Activated CD4-positive, alpha-beta T cell treated with anti-CD3 and anti-CD28 coated beads, Interleukin-2, Interleukin-6, amounts not matched to agents 100 ng/mL and 50 ng/mL, durations not matched to agents 16 hours and 8 hours (primary cell): ENCODE measurements around the gene C2CD2L.
"Not testable (repeated sequence)": the region's sequence is repeated elsewhere in the genome, so short reads cannot be mapped to it uniquely, and the experiment has no call there.

Source experiments
- DNase-seq: peaks from one replicate; pipeline ENCODE4 v3.0.0-alpha.2; 2020

The C2CD2L gene

GRCh38 chr11:119153049-119153818, 46.1 kb downstream of the C2CD2L start:
- DNase-seq: no peak

GRCh38 chr11:119154178-119154577, 47.0 kb downstream of the C2CD2L start:
- no peak for DNase-seq

- no peak for DNase-seq
Measured at GRCh38 chr11:119155733-119156492, 48.8 kb downstream of the C2CD2L start.

- DNase-seq: no peak
Measured at GRCh38 chr11:119156496-119156895, 49.4 kb downstream of the C2CD2L start.

DNA sequence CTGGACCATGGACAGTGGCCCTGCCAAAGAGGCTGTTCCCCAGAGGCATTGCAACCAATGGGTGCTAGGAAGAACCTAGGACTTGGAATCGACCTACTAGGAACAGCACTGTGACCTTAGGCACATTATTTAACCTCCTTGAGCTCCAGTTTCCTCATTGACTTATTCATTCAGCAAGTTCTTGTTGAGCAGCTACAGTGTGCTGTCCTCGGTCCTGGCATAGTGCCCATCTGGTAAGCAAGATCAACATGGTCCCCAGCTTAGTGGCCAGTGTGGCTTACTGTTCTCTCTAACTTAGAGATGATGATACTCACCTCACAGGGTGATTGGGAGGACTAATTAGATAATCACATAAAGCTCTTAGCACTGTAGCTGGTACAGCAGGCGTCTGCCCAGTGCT, 49.9 kb downstream of the C2CD2L start:
- DNase-seq: no peak

DNA sequence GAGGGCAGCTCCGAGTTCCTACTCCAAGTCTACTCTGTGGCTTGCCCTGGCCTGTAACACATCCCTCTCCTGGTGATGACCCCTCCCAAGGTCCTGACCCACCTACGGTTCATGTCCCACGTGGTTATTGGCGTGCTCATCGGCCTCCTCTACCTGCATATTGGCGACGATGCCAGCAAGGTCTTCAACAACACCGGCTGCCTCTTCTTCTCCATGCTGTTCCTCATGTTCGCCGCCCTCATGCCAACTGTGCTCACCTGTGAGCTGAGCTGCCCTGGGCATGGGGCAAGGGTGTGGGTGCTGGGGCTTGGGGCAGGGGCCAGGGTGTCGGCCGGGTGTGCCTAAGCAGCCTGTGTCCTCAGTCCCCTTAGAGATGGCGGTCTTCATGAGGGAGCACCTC, 51.3 kb downstream of the C2CD2L start:
- DNase-seq: no peak

- DNase-seq: no peak
Measured at GRCh38 chr11:119160151-119160550, 53.0 kb downstream of the C2CD2L start.

DNA sequence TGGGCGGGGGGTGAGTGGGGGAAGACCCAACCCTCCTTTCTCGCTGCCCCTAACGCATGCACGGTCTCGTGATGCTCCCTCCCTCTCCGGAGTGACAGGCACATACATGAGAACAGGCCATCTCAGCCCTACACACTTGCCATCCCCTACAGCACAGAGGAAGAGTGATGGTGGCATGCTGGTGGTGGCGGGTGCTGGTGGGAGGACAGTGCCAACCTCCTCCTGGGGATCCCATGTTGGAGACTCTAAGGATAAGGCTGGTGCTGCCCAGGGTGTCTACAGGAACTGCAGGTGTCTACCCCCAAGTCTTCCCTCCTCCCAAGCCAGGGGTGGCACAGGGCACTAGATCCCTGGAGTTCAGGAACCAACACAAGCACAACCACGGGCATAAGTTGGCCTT, 54.7 kb downstream of the C2CD2L start:
- no peak for DNase-seq

- DNase-seq: no peak
Measured at GRCh38 chr11:119166368-119167076, 59.4 kb downstream of the C2CD2L start.

GRCh38 chr11:119167077-119167458, 59.9 kb downstream of the C2CD2L start:
- not testable (repeated sequence) for DNase-seq

DNA sequence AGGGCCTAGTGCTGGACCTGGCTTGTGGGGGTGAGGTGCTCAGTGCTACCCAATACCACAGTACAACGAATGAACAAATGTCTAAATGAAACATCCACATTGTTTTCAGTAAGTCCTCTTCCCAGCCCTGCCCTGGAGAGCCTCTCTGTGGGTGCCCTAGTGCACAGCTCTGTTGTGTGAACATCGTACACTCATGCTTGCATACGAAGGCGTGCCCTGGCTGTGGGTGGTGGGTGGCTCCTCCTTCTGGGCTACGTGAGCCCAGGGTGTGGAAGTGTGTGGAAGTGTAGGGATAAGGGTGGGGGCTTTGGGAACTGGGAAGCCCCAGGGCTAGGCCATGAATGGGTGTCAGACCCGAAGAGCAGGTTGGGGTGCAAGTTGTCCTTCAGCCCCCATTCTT, 60.8 kb downstream of the C2CD2L start:
- DNase-seq: no peak
